Measurements from ENCODE around the gene C2CD2. TPM values are rescaled to one million over a fixed set of nuclear protein-coding genes. Genes with fewer than 3 reads are reported as not detected.

C2CD2 gene
- total and polyA plus RNA-seq, 10 of the 15 experiments (the other 5 are each of a cell fraction or from before 2014, with no cell fraction given) = 2.2 to 30.9 (median 9.9) TPM

DNA sequence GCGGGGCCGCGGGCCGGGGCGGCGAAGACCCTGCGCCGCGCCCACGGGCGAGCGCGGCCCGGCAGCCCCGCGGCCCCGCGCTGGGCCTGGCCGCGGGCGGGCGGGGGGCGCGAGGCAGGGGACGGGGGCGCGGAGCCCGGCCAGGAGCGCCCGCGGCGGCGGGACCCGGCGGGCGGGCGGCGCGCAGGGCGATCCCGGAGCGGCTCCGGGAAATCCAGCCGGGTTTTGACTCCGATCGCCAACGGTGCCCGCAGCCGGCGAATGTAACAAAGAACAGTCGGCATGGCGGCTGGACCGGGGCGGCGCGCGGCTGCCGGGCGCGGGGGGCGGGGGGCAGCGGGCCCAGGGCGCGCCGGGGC, 75.0 kb downstream of the C2CD2 start (continued):
- TF ChIP-seq, protein P1, sequence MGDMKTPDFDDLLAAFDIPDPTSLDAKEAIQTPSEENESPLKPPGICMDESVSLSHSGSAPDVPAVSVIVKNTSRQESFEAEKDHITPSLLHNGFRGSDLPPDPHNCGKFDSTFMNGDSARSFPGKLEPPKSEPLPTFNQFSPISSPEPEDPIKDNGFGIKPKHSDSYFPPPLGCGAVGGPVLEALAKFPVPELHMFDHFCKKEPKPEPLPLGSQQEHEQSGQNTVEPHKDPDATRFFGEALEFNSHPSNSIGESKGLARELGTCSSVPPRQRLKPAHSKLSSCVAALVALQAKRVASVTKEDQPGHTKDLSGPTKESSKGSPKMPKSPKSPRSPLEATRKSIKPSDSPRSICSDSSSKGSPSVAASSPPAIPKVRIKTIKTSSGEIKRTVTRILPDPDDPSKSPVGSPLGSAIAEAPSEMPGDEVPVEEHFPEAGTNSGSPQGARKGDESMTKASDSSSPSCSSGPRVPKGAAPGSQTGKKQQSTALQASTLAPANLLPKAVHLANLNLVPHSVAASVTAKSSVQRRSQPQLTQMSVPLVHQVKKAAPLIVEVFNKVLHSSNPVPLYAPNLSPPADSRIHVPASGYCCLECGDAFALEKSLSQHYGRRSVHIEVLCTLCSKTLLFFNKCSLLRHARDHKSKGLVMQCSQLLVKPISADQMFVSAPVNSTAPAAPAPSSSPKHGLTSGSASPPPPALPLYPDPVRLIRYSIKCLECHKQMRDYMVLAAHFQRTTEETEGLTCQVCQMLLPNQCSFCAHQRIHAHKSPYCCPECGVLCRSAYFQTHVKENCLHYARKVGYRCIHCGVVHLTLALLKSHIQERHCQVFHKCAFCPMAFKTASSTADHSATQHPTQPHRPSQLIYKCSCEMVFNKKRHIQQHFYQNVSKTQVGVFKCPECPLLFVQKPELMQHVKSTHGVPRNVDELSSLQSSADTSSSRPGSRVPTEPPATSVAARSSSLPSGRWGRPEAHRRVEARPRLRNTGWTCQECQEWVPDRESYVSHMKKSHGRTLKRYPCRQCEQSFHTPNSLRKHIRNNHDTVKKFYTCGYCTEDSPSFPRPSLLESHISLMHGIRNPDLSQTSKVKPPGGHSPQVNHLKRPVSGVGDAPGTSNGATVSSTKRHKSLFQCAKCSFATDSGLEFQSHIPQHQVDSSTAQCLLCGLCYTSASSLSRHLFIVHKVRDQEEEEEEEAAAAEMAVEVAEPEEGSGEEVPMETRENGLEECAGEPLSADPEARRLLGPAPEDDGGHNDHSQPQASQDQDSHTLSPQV (IDR thresholded peaks at IDR 0.05) = no peak
- TF ChIP-seq YY1 (IDR thresholded peaks at IDR 0.05; ENCODE audit: low read depth, low read length) (peak; percentile 90), EGR1 (IDR thresholded peaks at IDR 0.05; ENCODE audit: borderline replicate concordance in 1 of 2, low read depth in 2 of 2, low read length in 2 of 2) (peak in 1 of 2 experiments; percentile 63; a peak in 2 of 3 replicates), TCF7 (IDR thresholded peaks at IDR 0.05; ENCODE audit: borderline replicate concordance) (no peak), CREM (IDR thresholded peaks at IDR 0.05; ENCODE audit: low read depth) (no peak), BACH1 (IDR thresholded peaks at IDR 0.05; ENCODE audit: borderline replicate concordance) (no peak), SMARCA5 (IDR thresholded peaks at IDR 0.05) (no peak), CBX3 (IDR thresholded peaks at IDR 0.05; ENCODE audit: borderline replicate concordance, low read depth) (no peak), RAD21 (IDR thresholded peaks at IDR 0.05; ENCODE audit: insufficient read depth, low read depth, low read length) (no peak), IKZF2 (IDR thresholded peaks at IDR 0.05) (no peak), STAT1 (conservative IDR thresholded peaks at IDR 0.05) (no peak)
- TF ChIP-seq, protein P2, sequence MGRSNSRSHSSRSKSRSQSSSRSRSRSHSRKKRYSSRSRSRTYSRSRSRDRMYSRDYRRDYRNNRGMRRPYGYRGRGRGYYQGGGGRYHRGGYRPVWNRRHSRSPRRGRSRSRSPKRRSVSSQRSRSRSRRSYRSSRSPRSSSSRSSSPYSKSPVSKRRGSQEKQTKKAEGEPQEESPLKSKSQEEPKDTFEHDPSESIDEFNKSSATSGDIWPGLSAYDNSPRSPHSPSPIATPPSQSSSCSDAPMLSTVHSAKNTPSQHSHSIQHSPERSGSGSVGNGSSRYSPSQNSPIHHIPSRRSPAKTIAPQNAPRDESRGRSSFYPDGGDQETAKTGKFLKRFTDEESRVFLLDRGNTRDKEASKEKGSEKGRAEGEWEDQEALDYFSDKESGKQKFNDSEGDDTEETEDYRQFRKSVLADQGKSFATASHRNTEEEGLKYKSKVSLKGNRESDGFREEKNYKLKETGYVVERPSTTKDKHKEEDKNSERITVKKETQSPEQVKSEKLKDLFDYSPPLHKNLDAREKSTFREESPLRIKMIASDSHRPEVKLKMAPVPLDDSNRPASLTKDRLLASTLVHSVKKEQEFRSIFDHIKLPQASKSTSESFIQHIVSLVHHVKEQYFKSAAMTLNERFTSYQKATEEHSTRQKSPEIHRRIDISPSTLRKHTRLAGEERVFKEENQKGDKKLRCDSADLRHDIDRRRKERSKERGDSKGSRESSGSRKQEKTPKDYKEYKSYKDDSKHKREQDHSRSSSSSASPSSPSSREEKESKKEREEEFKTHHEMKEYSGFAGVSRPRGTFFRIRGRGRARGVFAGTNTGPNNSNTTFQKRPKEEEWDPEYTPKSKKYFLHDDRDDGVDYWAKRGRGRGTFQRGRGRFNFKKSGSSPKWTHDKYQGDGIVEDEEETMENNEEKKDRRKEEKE (IDR thresholded peaks at IDR 0.05) = no peak

All from GM12878 (cell line).